Erythroblast (primary cell): Measurements from ENCODE around the gene METTL23.
"Not testable (repeated sequence)": the region's sequence is repeated elsewhere in the genome, so short reads cannot be mapped to it uniquely, and the experiment has no call there.

Experiments used
- GATA1 ChIP-seq: IDR thresholded peaks from 2 replicates; pipeline ENCODE4 v1.6.1; 2011; ENCODE audit warnings: low read depth, mild to moderate bottlenecking, control low read depth, low read length, moderate library complexity
- POLR2A ChIP-seq: IDR thresholded peaks from 2 replicates; pipeline ENCODE4 v1.6.1; 2011; ENCODE audit warnings: mild to moderate bottlenecking, low read length

DNA sequence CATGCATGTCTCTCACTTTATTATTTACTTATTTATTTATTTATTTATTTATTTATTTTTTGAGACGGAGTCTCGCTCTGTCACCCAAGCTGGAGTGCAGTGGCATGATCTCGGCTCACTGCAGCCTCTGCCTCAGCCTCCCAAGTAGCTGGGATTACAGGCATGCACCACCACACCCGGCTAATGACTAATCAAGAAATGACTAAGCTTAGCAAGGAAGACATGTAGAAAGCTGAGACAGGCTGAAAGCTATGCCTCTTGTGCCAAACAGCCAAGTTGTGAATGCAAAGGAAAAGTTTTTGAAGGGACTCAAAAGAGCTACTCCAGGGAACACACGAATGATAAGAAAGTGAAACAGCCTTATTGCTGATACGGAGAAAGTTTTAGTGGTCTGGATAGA lies 19.1 kb downstream of the METTL23 start:
- TF ChIP-seq POLR2A, GATA1: not testable (repeated sequence)
